Left forelimb (tissue), 1 donor: ENCODE results near the gene CLMN.
"Not testable (repeated sequence)": the region's sequence is repeated elsewhere in the genome, so short reads cannot be mapped to it uniquely, and the experiment has no call there.

Experiments used
- DNase-seq: peaks from one replicate; pipeline ENCODE4 v3.0.0-alpha.2; 2018; ENCODE audit warnings: low spot score

CLMN gene

DNA sequence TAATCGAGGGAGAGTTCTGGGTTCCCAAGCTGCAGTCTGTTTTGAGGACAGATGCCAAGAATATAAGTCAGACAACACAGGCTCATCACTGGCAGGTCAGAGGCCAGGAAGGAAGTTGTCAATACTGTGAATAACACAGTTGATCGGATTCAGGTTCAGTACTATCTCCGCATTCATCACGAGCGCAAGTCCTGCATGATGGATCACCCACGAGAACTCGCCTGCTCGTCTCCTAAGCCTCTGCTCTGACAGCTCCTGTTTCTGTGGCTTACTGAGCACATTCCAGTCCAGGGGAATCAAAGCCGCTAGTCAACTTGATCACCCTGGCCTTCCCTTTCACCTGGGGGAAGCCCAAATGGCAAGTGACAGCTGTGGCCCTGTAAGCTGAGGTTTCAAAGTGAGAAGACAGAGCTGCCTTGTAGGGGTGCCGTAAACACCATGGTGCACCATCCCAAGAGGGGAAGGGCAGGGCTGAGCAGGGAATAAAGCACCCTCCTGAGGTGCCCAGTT lies 102.3 kb downstream of the CLMN start:
- DNase-seq: no peak

DNA sequence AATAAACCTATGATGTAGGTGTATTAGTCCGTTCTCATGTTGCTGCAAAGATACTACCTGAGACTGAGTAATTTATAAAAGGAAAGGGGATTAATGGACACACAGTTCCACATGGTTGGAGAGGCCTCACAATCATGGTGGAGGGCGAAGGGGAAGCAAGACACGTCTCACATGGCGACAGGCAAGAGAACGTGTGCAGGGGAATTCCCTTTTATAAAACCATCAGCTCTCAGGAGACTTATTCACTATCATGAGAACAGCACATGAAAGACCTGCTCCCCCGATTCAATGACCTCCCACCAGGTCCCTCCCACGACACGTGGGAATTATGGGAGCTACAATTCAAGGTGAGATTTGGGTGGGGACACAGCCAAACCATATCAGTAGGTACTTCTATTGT lies 103.7 kb downstream of the CLMN start:
- DNase-seq: no peak

DNA sequence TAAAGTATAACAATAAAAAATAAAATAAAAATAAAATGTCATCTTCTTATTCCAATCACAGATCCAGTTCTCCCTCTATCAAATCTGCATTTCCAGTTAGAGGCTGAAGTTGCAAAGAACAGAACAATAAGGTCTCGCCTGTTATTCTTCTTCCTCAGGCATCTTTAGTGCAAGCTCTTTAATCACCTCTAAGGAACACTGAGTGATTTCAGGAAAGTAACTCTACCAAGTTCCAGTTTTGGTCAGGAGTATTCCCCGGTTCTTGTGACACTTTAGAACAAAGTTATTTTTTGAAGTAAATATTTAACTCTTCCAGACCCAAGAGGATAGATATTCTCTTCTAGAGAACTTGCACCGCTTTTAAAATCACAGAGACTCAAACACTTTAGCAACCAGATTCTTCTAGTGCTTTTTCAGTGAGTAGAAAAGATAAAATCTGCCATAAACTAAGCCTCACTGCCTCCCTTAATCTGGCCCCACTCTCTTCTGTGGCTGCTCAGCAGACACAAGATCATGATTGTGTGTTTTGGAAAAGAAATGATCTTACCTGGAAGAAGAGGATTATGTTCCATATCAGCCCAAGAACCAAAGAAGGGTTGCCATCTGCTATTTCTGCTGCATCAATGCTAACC lies 104.5 kb downstream of the CLMN start:
- no peak for DNase-seq

DNA sequence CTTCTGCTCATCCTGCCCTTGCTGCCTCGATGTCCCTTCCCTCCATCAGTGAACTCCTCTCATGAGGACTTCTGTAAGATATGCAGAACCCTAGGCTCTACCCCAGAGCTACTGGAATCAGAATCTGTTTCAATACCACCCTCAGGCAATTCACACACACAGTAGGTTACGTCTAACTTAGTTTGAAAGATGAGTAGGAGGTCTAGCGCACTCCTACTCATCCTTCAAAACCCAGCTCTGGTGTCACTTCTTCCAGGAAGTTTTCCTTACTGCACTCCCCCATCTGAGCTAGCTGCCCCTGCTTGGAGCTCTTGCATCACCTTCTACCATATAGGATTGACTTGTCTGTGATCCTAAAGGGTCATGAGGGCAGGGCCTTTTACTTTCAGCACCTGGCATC lies 105.9 kb downstream of the CLMN start:
- DNase-seq: no peak

DNA sequence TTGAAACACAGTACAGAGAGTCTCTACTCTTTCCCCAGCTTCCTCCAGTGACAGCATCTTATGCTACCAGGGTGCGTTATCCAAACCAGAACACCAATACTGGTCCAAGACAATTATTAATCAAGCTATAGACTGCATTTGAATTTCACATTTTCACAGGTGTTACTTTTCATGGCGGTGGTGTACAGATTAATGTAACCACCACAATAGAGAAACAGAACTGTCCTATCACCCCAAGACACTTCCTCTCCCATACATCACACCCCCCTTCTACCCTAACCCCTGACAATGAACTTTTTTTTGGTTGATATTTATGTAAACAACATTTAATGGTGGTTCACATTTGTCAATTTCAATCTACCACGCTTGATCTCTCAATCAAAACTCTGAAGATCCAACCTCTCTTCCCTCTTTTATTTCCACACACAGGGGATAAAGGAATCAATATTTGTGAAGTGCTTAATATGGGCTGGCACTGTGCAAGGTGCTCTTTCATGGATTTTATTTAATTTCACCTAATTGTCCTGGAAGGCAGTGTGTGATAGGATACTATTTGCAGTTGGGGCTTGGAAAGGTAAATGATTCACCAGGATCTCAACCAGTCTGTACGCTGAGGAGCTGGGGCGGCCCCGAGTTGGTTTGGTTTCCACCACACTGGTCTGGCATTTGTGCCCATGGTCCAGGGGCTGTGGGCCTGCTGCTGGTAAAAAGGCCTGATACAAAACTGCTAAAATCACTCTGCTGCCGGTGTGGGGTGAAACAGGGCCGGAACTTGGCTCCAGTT lies 107.8 kb downstream of the CLMN start:
- DNase-seq: no peak

DNA sequence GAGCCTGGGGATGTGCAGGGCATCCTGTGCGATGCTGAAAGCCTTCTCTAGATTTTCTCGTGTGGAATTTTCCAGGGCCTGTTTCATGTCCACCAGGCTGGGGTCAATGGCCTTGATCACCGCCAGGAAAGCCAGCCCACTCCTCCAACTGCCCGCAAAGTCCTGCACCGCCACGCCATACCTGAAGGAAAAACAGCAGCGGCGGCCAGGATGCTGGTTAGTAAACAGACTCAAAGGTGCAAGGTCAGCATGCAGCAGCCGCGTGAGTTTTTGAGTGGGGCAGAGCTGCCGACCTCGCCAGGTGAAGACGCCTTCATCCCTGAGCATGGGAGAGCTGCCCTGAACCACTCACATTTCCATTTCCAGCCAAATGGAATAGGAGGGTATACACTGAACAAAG lies 109.0 kb downstream of the CLMN start:
- DNase-seq: no peak

DNA sequence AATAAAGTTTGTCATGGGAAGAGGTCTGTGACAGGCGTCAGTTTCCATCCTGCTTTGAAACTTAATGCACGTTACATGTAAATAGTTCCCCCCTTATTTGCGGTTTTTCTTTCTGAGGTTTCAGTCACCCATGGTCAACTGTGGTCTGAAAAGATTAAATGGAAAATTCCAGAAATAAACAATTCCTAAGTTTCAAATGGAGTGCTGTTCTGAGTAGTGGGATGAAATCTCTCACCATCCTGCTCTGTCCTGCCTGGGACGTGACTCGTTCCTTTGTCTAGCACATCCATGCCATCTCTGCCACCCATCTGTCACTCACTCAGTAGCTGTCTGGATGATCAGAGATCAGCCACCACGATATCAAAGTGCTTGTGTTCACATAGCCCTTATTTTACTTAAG lies 111.1 kb downstream of the CLMN start:
- DNase-seq: no peak

DNA sequence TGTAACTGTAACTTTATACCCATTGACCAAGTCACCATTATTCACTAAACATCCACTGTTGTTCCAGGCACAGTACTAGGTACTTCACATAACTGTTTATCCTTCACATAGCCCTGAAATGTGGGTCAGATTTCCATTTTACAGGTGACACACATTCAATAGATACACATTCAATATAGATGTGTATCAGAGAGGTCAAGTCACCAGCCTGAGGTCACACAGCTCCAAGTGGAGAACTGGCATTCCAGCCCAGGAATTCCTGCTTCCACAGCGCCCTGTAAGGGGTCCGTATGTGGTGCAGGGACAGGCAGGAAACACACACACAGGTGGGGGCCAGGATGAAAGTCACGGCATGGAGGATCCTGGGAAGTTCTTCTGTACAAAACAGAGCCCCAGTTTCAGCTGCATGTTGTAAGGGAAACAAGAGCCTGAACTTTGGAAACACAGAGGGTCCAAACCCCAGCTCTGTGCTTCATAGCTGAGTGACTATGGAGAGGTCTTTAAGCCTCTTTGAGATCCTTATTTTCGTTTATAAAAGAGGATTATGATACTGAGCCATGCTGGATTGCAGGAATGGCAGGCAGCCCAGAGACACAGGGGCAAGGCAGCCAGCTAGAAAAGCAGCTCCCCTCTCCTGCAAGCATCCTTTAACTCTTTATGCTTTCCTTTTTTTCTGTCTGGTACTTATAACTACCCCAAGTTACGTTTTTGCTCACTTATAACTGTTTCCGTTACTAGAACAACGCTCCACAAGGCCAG lies 112.1 kb downstream of the CLMN start:
- DNase-seq: no peak

DNA sequence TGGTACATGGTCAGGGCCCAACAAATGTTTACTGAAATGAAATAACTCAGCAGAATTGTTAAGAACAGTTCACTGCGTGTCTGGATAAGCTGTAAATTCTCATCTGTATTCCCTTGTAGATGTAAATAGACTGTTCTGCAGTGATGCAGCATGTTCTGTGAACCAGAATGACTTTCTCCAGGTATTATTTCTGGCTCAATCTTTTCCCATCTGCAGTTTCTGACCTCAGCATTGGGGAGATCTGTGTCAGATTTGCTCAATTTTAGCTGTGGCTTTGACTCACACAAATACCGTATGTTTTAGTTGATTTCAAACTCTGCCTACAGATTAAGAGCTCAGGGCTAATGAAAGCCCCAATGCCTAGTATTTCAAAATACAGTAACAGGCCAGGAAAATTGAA lies 113.2 kb downstream of the CLMN start:
- no peak for DNase-seq

DNA sequence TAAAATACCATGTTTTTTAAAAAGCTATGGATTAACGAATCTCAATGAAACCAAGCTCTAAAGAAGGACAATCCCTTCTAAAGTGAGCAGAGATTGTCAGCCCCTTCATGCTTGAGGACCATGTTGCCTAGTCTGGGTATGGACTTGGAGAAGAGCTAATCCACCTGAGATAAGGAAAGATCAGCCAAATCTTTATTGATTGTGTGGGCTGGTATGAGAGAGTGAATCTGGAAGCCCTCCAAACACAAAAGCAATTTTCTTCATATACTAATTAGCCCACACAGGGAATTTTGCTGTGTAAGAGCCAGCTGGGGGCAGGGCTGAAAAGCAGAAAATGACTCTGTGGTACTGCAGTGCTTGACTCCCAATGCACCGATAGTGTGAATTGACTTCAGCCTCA lies 115.0 kb downstream of the CLMN start:
- DNase-seq: no peak

DNA sequence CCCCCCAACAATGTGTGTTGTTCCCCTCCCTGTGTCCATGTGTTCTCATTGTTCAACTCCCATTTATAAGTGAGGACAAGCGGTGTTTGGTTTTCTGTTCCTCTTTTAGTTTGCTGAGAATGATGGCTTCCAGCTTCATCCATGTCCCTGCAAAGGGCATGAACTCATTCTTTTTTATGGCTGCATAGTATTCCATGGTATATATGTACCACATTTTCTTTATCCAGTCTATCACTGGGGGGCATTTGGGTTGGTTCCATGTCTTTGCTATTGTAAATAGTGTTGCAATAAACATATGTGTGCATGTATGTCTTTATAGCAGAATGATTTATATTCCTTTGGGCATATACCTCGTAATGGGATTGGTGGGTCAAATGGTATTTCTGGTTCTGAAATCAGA lies 118.0 kb downstream of the CLMN start:
- not testable (repeated sequence) for DNase-seq

DNA sequence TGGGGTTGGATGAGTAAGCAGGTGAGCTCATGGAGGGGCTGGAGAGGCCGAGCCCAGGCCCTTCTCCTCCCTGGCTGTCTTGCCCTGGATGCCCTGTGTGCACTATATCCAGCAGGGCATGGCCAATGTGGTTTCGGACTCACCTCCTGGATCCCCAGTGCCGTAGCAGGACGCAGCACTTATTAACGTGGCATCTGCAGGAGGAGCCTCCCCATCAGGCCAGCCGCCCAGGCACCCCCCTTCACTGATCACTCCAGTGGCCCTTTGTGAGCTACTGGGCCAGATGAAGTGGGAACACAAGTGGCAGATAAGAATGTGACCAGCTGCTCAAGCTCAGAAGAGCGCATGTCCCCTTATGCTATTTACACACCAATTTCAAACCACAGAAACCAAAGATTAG lies 119.3 kb downstream of the CLMN start:
- no peak for DNase-seq

DNA sequence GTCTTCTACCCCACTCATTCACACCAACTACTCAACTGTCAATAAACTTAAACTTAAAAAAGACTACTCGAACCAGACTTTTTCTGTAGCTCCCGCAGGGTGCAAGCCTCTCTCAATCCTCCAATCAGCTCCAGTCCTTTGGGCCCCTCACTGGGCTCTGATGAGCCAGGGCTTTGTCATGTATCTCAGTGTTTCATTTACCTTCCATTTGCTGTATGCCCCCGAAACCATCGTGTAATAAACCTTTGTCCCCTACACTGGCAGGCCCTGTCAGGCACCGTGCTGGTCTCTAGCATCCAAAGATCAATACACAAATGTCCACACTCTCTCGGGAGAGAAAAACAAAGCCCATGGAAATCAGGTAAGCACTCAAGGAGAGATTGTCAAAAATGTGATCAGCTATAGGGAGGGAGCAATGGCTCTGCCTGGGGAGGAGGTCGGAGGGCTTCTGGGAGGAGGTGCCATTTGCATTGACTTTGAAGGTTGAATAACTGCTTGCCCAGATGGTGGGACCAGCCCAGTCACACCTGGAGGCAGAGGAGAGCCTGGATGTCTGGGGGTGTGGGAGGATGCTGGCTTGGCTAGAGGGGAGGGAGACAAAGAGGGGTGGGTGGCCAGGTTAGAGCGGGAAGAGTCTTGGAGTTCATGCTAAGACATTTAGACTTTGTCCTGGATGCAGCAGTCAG lies 120.3 kb downstream of the CLMN start:
- DNase-seq: no peak

DNA sequence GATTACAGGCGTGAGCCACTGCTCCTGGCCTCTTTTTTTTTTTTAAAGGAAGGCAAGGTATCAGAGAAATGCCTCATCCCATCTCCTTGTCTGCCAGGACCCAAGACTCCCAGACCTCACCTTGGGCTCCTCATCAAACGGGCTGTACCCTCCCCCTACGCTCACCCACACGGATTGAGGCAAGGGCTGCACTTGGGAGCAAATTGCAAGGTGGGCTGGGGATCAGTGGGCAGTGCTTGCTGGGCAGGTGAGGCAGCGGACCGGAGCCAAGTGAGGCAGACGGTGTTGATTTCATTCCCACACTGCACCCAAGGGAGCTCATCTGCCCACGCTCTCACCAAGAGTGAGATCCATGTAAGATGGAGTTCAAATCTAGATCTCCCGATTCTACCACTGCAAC lies 121.4 kb downstream of the CLMN start:
- DNase-seq: no peak

DNA sequence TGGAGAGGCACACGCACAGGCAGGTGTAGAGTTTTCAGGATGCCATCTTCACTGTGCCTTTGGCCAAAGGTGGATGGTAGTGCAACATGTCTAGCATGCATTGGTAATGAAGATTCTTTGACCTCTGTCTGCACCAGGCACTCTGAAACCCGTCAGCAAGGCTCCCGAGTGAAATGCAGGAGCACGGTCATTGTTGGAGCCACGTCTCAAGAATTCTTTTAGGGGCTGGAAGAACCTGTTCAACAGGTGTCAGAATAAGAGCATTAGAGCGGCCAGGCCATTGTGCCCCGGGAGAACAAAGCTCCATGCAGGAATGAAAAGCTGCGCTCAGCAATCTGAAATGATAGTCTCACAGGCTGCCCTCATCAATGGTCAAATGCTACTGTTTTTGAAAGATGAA lies 122.2 kb downstream of the CLMN start:
- no peak for DNase-seq

DNA sequence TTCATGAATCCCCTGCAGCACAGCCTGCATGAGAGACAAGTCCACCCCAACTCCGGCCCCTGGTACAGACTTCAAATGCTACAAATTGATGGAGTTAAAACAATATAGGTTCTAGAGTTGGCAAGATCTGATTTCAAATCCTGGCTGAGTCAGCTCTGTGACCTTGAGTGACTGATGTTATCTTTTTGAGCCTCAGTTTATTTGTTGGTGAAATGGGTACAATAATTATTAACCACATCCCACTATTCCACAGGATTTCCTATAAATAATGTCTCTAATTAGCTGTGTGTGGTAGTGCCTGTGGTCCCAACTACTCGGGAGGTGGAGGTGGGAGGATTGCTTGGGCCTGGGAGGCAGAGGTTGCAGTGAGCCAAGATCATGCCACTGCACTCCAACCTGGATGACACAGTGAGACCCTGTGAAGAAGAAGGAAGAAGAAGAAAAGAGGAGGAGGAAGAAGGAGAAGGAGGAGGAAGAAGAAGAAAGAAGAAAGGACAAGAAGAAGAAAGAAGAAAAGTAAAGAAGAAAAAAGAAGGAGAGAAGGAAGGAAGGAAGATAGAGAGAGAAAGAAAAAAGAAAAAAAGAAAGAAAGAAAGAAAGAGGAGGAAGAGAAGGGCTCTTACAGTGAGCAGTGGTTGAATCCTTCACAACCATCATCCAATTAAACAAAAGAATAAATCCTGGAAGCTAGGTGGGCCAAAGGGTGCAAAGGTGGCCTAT lies 122.7 kb downstream of the CLMN start:
- no peak for DNase-seq

DNA sequence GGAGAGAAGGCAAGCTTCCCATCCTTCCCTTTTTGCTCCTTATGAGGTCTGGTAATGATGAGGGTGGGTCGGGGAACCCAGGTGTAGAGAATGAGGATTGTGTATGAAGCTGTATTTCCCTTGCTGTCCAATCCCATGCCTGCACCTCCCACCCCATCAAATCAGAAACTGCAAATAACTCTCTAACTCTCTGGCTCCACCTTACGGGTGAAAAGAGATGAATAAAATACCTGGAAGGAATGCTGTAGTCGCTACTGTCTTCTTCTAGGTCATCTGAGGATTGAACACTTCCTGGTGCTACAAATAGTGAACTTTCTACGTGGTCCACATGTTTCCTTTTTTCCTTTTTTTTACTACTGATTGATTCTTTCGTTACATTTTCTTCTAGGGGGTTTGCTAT lies 123.4 kb downstream of the CLMN start:
- no peak for DNase-seq

DNA sequence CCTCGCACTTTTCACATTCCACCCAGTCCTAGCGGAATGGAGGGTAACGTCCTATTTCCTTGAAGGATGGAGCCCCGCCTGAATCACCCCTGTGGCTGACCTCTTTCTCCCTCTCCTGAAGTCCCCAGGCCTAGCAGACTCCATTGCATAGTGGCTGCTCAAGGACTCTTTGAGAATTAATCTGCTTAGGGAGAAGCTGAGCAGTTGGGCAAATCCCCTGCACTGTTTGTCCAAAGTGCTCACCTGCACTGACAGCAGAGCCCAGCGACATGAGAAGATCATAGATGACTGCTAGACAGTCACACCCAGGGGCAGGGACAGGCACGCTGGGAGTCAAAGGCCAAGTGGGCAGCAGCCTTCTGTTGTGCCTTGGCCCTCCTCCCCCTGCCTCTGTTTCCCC lies 124.7 kb downstream of the CLMN start:
- no peak for DNase-seq

DNA sequence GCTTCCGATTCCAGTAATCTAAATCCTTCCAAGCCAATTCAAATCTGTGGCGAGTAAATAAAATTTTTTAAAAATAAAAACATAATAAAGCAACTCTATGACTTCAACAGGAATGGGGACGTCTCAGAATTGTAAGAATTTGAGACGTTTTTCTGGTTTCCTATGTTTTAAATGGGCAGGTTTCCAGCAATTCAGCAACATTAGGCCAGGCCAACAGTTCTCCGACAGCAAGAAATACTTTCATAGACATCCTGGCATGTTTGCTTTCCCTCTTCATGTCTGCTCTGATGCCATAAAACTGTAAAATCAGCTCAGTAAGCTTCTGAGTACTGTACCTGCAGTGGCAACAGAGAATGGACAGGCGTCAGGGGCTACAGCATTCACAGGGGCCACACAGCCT lies 126.6 kb downstream of the CLMN start:
- DNase-seq: no peak

DNA sequence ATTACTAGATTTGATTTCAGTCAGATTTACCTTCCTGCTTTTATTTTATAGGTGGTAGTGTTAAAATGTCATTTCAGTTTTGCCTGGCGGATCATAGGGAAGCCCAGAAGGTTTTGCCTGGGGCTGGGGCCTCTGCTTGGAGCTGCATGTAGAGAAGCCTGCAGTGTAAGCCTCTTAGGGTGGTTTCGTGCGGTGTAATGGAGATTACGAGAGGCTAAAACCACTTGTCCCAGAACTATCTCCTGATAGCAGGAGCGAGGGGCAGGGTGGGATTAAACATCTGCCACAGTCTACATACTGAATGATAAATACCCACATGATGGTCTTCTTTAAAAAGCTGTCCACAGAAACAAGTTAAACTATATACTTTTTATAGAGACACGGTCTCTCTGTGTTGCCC lies 127.4 kb downstream of the CLMN start:
- no peak for DNase-seq

DNA sequence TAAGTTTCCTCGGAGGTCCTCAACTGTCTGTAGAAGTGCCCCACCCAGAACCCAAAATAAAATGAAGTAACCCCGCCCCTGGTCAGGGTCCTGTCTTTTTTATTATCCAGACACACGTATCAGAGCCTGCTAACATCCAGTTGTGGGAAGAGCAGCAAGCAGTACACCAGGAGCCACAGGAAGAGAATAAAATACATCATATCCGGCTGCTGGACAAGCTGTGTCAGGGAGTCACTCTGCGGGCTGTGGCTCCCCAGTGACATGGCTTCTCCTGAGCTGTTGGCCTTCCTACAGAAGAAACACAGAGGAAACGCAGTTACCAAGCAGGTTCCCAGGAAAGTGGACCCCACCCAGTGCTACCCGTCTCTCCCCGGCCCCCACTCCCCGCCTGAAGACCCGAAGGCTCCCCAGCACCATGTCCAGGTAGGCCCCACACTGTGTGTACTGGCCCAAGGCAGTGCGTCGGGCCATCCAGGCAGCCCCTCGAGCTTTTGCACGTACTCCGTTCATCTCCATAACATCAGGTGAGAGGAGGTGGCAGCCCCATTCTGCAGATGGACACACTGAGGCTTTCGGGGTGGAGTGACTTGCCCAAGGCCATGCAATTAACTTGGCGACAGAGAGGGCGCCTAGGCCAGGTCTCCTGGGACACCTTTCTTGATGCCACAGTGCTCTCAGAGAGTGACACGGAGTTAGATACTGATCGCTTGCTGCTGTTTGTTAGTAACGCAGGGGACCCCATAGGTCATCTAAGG lies 128.1 kb downstream of the CLMN start:
- DNase-seq: no peak
